OCI-LY3 (cell line): ENCODE data around the gene SYT11.

Source experiments
- H2AFZ ChIP-seq: fragments of 200-600, 300-600 bp; shearing (Covaris generic); 2 replicates; pipeline ENCODE4 v1.6.0; 2014; ENCODE audit warnings: antibody characterized with exemption, low read depth, low read length
- H3K27ac ChIP-seq: fragments of 200-600, 300-600 bp; sonication (generic); 2 replicates; pipeline ENCODE4 v1.5.1; 2014; ENCODE audit warnings: mild to moderate bottlenecking, low read length, moderate library complexity, mixed read lengths
- H3K27me3 ChIP-seq: fragments of 200-600, 300-600 bp; sonication (generic); 2 replicates; pipeline ENCODE4 v1.6.1; 2014; ENCODE audit warnings: low read depth, low read length, mixed read lengths
- H3K36me3 ChIP-seq: fragments of 200-600, 300-600 bp; sonication (generic); replicated peaks from 2 replicates; pipeline ENCODE3; 2014; ENCODE audit warnings: low read depth, low read length, mixed read lengths
- H3K4me1 ChIP-seq: fragments of 300-600, 200-600 bp; sonication (generic); 2 replicates; pipeline ENCODE4 v1.6.1; 2014; ENCODE audit warnings: low read length, mixed read lengths
- H3K4me2 ChIP-seq: fragments of 200-600, 300-600 bp; sonication (generic); 2 replicates; pipeline ENCODE4 v1.6.1; 2014; ENCODE audit warnings: low read length, mixed read lengths
- H3K4me3 ChIP-seq: fragments of 300-600, 200-600 bp; sonication (generic); 2 replicates; pipeline ENCODE4 v1.5.1; 2014; ENCODE audit warnings: antibody characterized with exemption, mild to moderate bottlenecking, low read length, moderate library complexity
- H3K79me2 ChIP-seq: fragments of 300-600, 200-600 bp; shearing (Covaris generic); 2 replicates; pipeline ENCODE4 v1.6.1; 2014; ENCODE audit warnings: mild to moderate bottlenecking, low read length, mixed read lengths
- H3K9ac ChIP-seq: fragments of 300-600, 200-600 bp; shearing (Covaris generic); 2 replicates; pipeline ENCODE4 v1.6.0; 2014; ENCODE audit warnings: mild to moderate bottlenecking, low read length, moderate library complexity
- H3K9me3 ChIP-seq: fragments of 200-600, 300-600 bp; shearing (Covaris generic); 2 replicates; pipeline ENCODE4 v1.6.1; 2014; ENCODE audit warnings: low read length, mixed read lengths; ENCODE audit not compliant: insufficient read depth
- H4K20me1 ChIP-seq: fragments of 200-600, 300-600 bp; sonication (generic); 2 replicates; pipeline ENCODE4 v1.6.1; 2016; ENCODE audit warnings: low read length, mixed read lengths; ENCODE audit not compliant: insufficient read depth
- CTCF ChIP-seq: fragments of 200-600, 300-600 bp; sonication (generic); IDR thresholded peaks from 2 replicates; pipeline ENCODE4 v1.5.1; 2014; ENCODE audit warnings: antibody characterized with exemption, low read length, low read depth
- EZH2phosphoT487 ChIP-seq: fragments of 200-600 bp; shearing (Covaris generic); IDR thresholded peaks from 2 replicates; pipeline ENCODE4 v1.6.1; 2018; ENCODE audit warnings: antibody characterized with exemption, mixed run types, low read depth

SYT11 gene

GRCh38 chr1:155844860-155845421 is 14.4 kb upstream of the SYT11 start:
- Histone ChIP-seq H3K79me2 (peaks cover 88% of the 10 kb centered on the region), H3K9me3 (no peaks in the 10 kb centered on the region), H3K4me2 (no peak overlapping the region), H3K9ac (no peak overlapping the region), H3K4me3 (no peak overlapping the region), H3K27ac (no peak overlapping the region), H3K4me1 (peaks cover 3% of the 10 kb centered on the region; the same call in 1 of the 2 replicates), H4K20me1 (peaks cover 24% of the 10 kb centered on the region), H2AFZ (no peak overlapping the region), H3K36me3 (peaks cover 56% of the 10 kb centered on the region), H3K27me3 (no peaks in the 10 kb centered on the region)
- no peak for TF ChIP-seq CTCF
- TF ChIP-seq EZH2phosphoT487, result no peak

- H3K4me3 ChIP-seq, result no peak overlapping the region
- no peak overlapping the region for H3K27ac ChIP-seq
- H3K36me3 ChIP-seq, result peaks cover 58% of the 10 kb centered on the region
- peaks cover 3% of the 10 kb centered on the region; the same call in 1 of the 2 replicates for H3K4me1 ChIP-seq
- no peak overlapping the region for H2AFZ ChIP-seq
- no peak overlapping the region for H3K4me2 ChIP-seq
- no peaks in the 10 kb centered on the region for H3K27me3 ChIP-seq
- no peak overlapping the region for H3K9ac ChIP-seq
- no peak for TF ChIP-seq EZH2phosphoT487
- no peak for TF ChIP-seq CTCF
- H4K20me1 ChIP-seq, result peaks cover 23% of the 10 kb centered on the region
- H3K79me2 ChIP-seq, result peaks cover 94% of the 10 kb centered on the region
- H3K9me3 ChIP-seq, result no peaks in the 10 kb centered on the region
These were observed 11.4 kb upstream of the SYT11 start for GRCh38 chr1:155847823-155848529.

- no peak overlapping the region for H3K4me2 ChIP-seq
- H3K4me3 ChIP-seq, result no peak overlapping the region
These were observed 9.0 kb upstream of the SYT11 start for GRCh38 chr1:155850345-155850744.

More at GRCh38 chr1:155850345-155850744, 9.0 kb upstream of the SYT11 start:
- TF ChIP-seq EZH2phosphoT487 (no peak), CTCF (no peak)
- peaks cover 9% of the 10 kb centered on the region for H4K20me1 ChIP-seq
- peaks cover 55% of the 10 kb centered on the region for H3K36me3 ChIP-seq
- H3K4me1 ChIP-seq, result peaks cover 3% of the 10 kb centered on the region; the same call in 1 of the 2 replicates
- H2AFZ ChIP-seq, result no peak overlapping the region
- H3K27me3 ChIP-seq, result no peaks in the 10 kb centered on the region
- H3K27ac ChIP-seq, result no peak overlapping the region
- peaks cover 81% of the 10 kb centered on the region for H3K79me2 ChIP-seq
- H3K9me3 ChIP-seq, result no peaks in the 10 kb centered on the region
- no peak overlapping the region for H3K9ac ChIP-seq
